ENCODE data around the gene MAN1B1. TPM values are rescaled to one million over a fixed set of nuclear protein-coding genes. Genes with fewer than 3 reads are reported as not detected.

The MAN1B1 gene
- total and polyA plus RNA-seq, 2 donors (not counting 3 experiments of a cell fraction or from before 2014, with no cell fraction given): 75.3 to 83.3 TPM

- Histone ChIP-seq H3K9me1 (replicated peaks; ENCODE audit: control insufficient read depth, extremely low read depth, insufficient read depth, low read length) (no peaks in the 10 kb centered on the region), H2AFZ (ENCODE audit: low read depth, low read length) (peak overlapping the region; percentile 53), H3K79me2 (ENCODE audit: control insufficient read depth, insufficient read depth, low read length) (peaks cover 9% of the 10 kb centered on the region), H3K27me3 (ENCODE audit: control insufficient read depth in 2 of 2, insufficient read depth in 2 of 2, low read length in 2 of 2) (no peaks in the 10 kb centered on the region), H3K4me1 (ENCODE audit: control insufficient read depth, extremely low read depth, insufficient read depth, low read length) (peaks cover 11% of the 10 kb centered on the region), H3K4me2 (ENCODE audit: insufficient read depth, low read length) (no peak overlapping the region), H4K20me1 (replicated peaks; ENCODE audit: control insufficient read depth, extremely low read depth, insufficient read depth, low read length) (no peaks in the 10 kb centered on the region), H3K9me3 (replicated peaks; ENCODE audit: control insufficient read depth, insufficient read depth, low read length) (no peaks in the 10 kb centered on the region), H3K4me3 (replicated peaks in 1 of 3; ENCODE audit: insufficient read depth in 1 of 3, low read depth in 1 of 3, low read length in 3 of 3) (no peak overlapping the region), H3K27ac (ENCODE audit: insufficient read depth, low read depth, low read length) (no peak overlapping the region), H3K36me3 (ENCODE audit: control insufficient read depth in 2 of 2, extremely low read depth in 1 of 2, insufficient read depth in 2 of 2, low read length in 2 of 2) (no peaks in the 10 kb centered on the region), H3K9ac (replicated peaks; ENCODE audit: extremely low read depth, insufficient read depth, low read length) (no peak overlapping the region)
- BruUV-seq (replicated peaks): no TSS peak
- dilution Hi-C loops (cut with MboI; ENCODE audit: extremely low pct_ligation_motif_present, low sequenced_read_pairs) (no loop called here), intact Hi-C loops (cut with micrococcal nuclease) (no loop called here)
- CTCF ChIA-PET: interaction anchor here (1.0 to 8.0 kb wide), 5 partner anchors 15 to 156 kb away, joined by 3 to 152 read pairs (median 8); partner anchors contain the start of genes ABCA2, MAN1B1, NPDC1 and RNF224
- FAIRE-seq (no peak), DNase-seq (ENCODE audit: low read depth, low spot score) (no peak)
- TF ChIP-seq POLR2A (IDR thresholded peaks at IDR 0.05; ENCODE audit: low read depth, low read length): no peak
- TF ChIP-seq EZH2 (IDR thresholded peaks at IDR 0.05; ENCODE audit: borderline replicate concordance, low read depth, low read length, severe bottlenecking): no peak
- TF ChIP-seq GATA2 (IDR thresholded peaks at IDR 0.05; ENCODE audit: insufficient read depth, insufficient read length, low read depth, low read length): no peak
- no peak for TF ChIP-seq FOS (IDR thresholded peaks at IDR 0.05; ENCODE audit: borderline replicate concordance, insufficient read depth, low read length)
- TF ChIP-seq MYC (IDR thresholded peaks at IDR 0.05; ENCODE audit: low read depth, low read length): no peak
- no peak for TF ChIP-seq CTCF (IDR thresholded peaks at IDR 0.05; ENCODE audit: extremely low read depth in 1 of 2, insufficient read depth in 1 of 2, low read depth in 1 of 2, low read length in 2 of 2)
- POLR2A ChIA-PET: no interaction called here
Observed at GRCh38 chr9:137071282-137071681, 15.5 kb upstream of the MAN1B1 start.

DNA sequence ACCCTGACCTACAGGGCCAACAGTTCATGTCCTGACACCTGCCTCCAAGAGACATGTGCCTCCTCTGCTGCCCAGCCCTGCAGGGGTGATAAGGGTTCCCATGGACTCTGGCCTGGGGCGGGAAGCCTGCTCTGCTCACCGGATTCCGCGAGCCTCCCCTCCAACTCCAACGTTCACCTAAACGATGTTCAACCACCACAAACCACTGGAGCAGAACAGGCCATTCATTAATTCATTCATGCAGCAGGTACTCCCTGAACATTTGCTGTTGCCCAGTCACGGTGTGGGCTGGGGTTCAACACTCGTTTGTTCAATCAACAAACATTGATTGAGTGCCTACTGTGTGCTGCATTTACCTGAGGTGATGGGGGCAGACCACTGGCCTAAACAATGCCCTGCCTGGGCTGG lies 12.8 kb upstream of the MAN1B1 start:
- Histone ChIP-seq H3K4me2 (ENCODE audit: insufficient read depth, low read length) (no peak overlapping the region), H3K27ac (ENCODE audit: insufficient read depth, low read depth, low read length) (no peak overlapping the region), H3K4me3 (replicated peaks in 1 of 3; ENCODE audit: insufficient read depth in 1 of 3, low read depth in 1 of 3, low read length in 3 of 3) (no peak overlapping the region), H2AFZ (ENCODE audit: low read depth, low read length) (no peak overlapping the region), H3K9me1 (replicated peaks; ENCODE audit: control insufficient read depth, extremely low read depth, insufficient read depth, low read length) (no peaks in the 10 kb centered on the region), H3K36me3 (ENCODE audit: control insufficient read depth in 2 of 2, extremely low read depth in 1 of 2, insufficient read depth in 2 of 2, low read length in 2 of 2) (no peaks in the 10 kb centered on the region), H3K27me3 (ENCODE audit: control insufficient read depth in 2 of 2, insufficient read depth in 2 of 2, low read length in 2 of 2) (no peaks in the 10 kb centered on the region), H3K9ac (replicated peaks; ENCODE audit: extremely low read depth, insufficient read depth, low read length) (no peak overlapping the region), H3K79me2 (ENCODE audit: control insufficient read depth, insufficient read depth, low read length) (peaks cover 12% of the 10 kb centered on the region), H3K9me3 (replicated peaks; ENCODE audit: control insufficient read depth, insufficient read depth, low read length) (no peaks in the 10 kb centered on the region), H4K20me1 (replicated peaks; ENCODE audit: control insufficient read depth, extremely low read depth, insufficient read depth, low read length) (no peaks in the 10 kb centered on the region), H3K4me1 (ENCODE audit: control insufficient read depth, extremely low read depth, insufficient read depth, low read length) (peaks cover 16% of the 10 kb centered on the region)
- FAIRE-seq (no peak), DNase-seq (ENCODE audit: low read depth, low spot score) (no peak)
- CTCF ChIA-PET: no interaction called here
- no peak for TF ChIP-seq JUN (IDR thresholded peaks at IDR 0.05; ENCODE audit: borderline replicate concordance, insufficient read depth, insufficient read length, low read depth)
- TF ChIP-seq POLR2AphosphoS5 (IDR thresholded peaks at IDR 0.05; ENCODE audit: insufficient read depth, low read depth, low read length): no peak
- TF ChIP-seq POLR2A (IDR thresholded peaks at IDR 0.05; ENCODE audit: low read depth, low read length): no peak
- no peak for TF ChIP-seq EZH2 (IDR thresholded peaks at IDR 0.05; ENCODE audit: borderline replicate concordance, low read depth, low read length, severe bottlenecking)
- TF ChIP-seq, protein P1, sequence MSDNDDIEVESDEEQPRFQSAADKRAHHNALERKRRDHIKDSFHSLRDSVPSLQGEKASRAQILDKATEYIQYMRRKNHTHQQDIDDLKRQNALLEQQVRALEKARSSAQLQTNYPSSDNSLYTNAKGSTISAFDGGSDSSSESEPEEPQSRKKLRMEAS (IDR thresholded peaks at IDR 0.05; ENCODE audit: insufficient read depth, insufficient read length): no peak
- TF ChIP-seq CTCF (IDR thresholded peaks at IDR 0.05; ENCODE audit: extremely low read depth in 1 of 2, insufficient read depth in 1 of 2, low read depth in 1 of 2, low read length in 2 of 2): no peak
- no peak for TF ChIP-seq MYC (IDR thresholded peaks at IDR 0.05; ENCODE audit: low read depth, low read length)
- no peak for TF ChIP-seq FOS (IDR thresholded peaks at IDR 0.05; ENCODE audit: borderline replicate concordance, insufficient read depth, low read length)
- TF ChIP-seq GATA2 (IDR thresholded peaks at IDR 0.05; ENCODE audit: insufficient read depth, insufficient read length, low read depth, low read length): no peak
- BruUV-seq (replicated peaks): no TSS peak
- intact Hi-C loops (cut with micrococcal nuclease): no loop called here
- POLR2A ChIA-PET: no interaction called here
- dilution Hi-C loops (cut with MboI; ENCODE audit: extremely low pct_ligation_motif_present, low sequenced_read_pairs): no loop called here

Measured in endothelial cell of umbilical vein (primary cell).